ENCODE measurements around the gene MSL3B.

MSL3B gene

DNA sequence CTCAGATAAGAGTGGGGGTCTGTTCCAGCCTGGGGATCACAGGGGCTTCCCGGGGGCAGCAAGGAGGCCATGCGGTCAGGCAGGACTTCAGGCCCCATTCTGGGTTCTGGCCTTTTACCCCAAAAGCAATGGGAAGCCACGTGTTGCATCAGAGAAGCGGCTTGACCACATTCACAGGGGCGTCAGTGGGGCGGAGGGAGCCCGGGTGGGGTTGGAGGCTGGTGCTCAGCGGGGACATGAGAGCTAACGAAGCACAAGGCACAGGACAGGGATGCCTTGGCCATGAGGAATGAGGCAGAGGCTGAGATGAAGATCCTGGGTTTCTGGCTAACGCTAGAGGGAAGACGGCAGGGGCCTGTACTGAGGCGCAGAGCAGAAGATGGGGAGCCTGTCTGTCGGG lies 19.9 kb downstream of the MSL3B start:
- peaks cover 2% of the 10 kb centered on the region for H3K27me3 Mint-ChIP-seq (ENCODE audit: unreplicated experiment)
- H3K4me1 Mint-ChIP-seq (ENCODE audit: unreplicated experiment) = peaks cover 21% of the 10 kb centered on the region
- H3K4me3 Mint-ChIP-seq (ENCODE audit: unreplicated experiment) = no peak overlapping the region
- no peaks in the 10 kb centered on the region for H3K9me3 Mint-ChIP-seq (ENCODE audit: unreplicated experiment)
- no peak overlapping the region for H3K27ac Mint-ChIP-seq (ENCODE audit: unreplicated experiment)
- H3K36me3 Mint-ChIP-seq (ENCODE audit: low read depth, unreplicated experiment) = peaks cover 16% of the 10 kb centered on the region
- TF ChIP-seq, protein P1, sequence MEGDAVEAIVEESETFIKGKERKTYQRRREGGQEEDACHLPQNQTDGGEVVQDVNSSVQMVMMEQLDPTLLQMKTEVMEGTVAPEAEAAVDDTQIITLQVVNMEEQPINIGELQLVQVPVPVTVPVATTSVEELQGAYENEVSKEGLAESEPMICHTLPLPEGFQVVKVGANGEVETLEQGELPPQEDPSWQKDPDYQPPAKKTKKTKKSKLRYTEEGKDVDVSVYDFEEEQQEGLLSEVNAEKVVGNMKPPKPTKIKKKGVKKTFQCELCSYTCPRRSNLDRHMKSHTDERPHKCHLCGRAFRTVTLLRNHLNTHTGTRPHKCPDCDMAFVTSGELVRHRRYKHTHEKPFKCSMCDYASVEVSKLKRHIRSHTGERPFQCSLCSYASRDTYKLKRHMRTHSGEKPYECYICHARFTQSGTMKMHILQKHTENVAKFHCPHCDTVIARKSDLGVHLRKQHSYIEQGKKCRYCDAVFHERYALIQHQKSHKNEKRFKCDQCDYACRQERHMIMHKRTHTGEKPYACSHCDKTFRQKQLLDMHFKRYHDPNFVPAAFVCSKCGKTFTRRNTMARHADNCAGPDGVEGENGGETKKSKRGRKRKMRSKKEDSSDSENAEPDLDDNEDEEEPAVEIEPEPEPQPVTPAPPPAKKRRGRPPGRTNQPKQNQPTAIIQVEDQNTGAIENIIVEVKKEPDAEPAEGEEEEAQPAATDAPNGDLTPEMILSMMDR (IDR thresholded peaks at IDR 0.05; ENCODE audit: unreplicated experiment) = no peak
- DNase-seq (ENCODE audit: low spot score) = no peak

GRCh38 chr2:233847248-233847898 lies 20.8 kb downstream of the MSL3B start:
- peaks cover 14% of the 10 kb centered on the region for H3K4me1 Mint-ChIP-seq (ENCODE audit: unreplicated experiment)
- H3K27ac Mint-ChIP-seq (ENCODE audit: unreplicated experiment) = no peak overlapping the region
- H3K27me3 Mint-ChIP-seq (ENCODE audit: unreplicated experiment) = peaks cover 2% of the 10 kb centered on the region
- TF ChIP-seq, protein P1 (IDR thresholded peaks at IDR 0.05; ENCODE audit: unreplicated experiment) = no peak
- no peaks in the 10 kb centered on the region for H3K9me3 Mint-ChIP-seq (ENCODE audit: unreplicated experiment)
- DNase-seq (ENCODE audit: low spot score) = no peak
- peaks cover 17% of the 10 kb centered on the region for H3K36me3 Mint-ChIP-seq (ENCODE audit: low read depth, unreplicated experiment)
- H3K4me3 Mint-ChIP-seq (ENCODE audit: unreplicated experiment) = no peak overlapping the region

DNA sequence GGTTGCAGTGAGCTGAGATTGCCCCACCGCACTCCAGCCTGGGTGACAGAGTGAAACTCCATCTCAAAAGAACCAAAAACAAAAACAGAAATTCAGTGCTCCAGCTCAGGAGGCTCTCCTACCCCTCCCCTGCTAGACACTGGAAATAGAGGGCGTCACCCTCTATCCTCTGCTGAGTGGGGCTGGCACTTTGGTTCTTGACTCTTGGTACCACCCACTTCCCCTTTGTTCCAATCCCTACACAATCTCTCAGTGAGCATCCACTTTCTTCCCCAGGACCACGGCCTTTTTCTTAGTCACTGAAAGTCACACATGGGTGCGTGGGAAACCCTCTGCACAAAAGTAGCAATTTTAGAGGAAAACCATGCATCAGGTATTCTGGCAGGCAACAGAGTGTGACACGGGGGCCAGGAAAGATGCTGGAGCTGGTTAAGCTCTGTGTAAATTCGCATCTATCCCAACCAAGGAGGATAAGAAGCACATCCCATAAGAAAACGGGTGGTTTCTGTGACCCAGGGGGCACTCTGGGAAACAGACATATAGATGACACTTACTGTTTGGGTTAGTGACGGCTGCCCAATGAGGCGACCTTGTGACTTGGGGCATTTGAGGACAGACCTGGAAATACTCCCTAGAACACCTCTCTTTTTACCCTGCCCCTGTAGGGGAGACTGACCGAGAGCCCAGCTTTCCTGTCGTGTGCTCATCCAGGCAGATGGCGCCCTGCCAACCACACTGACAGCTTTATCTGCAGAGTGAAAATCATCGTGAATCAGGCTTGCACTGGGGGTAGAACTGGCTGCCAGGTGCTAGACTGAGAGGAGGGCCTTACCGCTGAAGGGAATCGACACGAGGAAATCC lies 21.6 kb downstream of the MSL3B start:
- Mint-ChIP-seq H3K9me3 (ENCODE audit: unreplicated experiment) (no peaks in the 10 kb centered on the region), H3K27me3 (ENCODE audit: unreplicated experiment) (no peaks in the 10 kb centered on the region), H3K4me3 (ENCODE audit: unreplicated experiment) (no peak overlapping the region), H3K4me1 (ENCODE audit: unreplicated experiment) (peaks cover 8% of the 10 kb centered on the region), H3K27ac (ENCODE audit: unreplicated experiment) (no peak overlapping the region), H3K36me3 (ENCODE audit: low read depth, unreplicated experiment) (peaks cover 21% of the 10 kb centered on the region)
- TF ChIP-seq, protein P1 (IDR thresholded peaks at IDR 0.05; ENCODE audit: unreplicated experiment) = no peak
- no peak for DNase-seq (ENCODE audit: low spot score)

DNA sequence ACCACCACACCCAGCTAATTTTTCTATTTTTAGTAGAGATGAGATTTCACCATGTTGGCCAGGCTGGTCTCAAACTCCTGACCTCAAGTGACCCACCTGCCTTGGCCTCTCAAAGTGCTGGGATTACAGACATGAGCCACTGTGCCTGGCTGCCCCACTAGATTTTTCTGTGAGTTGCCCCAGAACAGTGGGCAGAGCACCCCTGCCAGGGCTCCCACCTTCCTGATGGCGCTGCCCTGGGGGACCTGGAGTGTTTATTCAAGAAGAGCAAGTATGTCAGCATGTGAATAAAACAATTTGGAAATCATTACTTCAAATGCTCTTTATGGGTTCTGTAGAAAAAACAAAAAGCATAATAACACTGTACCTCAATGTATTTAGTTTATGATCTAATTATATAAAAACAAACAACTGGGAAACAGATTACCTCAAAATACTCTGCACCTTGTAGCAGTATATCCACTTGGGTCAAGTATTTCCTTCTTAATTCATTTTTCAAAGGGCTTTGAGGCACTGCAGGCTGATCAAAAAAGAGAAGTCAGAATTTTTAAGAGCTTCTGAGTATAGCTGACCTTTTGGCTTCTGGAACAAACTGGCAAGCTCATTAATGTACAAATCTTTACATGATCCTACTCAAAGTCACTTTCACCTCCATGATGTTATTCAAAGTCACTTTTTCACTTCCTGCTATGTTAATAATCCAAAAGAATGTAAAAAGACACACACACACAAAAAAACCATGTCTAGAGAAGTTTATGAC lies 22.7 kb downstream of the MSL3B start:
- peaks cover 29% of the 10 kb centered on the region for H3K36me3 Mint-ChIP-seq (ENCODE audit: low read depth, unreplicated experiment)
- no peaks in the 10 kb centered on the region for H3K9me3 Mint-ChIP-seq (ENCODE audit: unreplicated experiment)
- DNase-seq (ENCODE audit: low spot score) = no peak
- H3K27me3 Mint-ChIP-seq (ENCODE audit: unreplicated experiment) = no peaks in the 10 kb centered on the region
- H3K4me1 Mint-ChIP-seq (ENCODE audit: unreplicated experiment) = peaks cover 6% of the 10 kb centered on the region
- TF ChIP-seq, protein P1 (IDR thresholded peaks at IDR 0.05; ENCODE audit: unreplicated experiment) = no peak
- no peak overlapping the region for H3K4me3 Mint-ChIP-seq (ENCODE audit: unreplicated experiment)
- H3K27ac Mint-ChIP-seq (ENCODE audit: unreplicated experiment) = no peak overlapping the region

Measured in endothelial cell (in vitro differentiated cells).